ENCODE data around the gene PWWP2B.

PWWP2B gene

DNA sequence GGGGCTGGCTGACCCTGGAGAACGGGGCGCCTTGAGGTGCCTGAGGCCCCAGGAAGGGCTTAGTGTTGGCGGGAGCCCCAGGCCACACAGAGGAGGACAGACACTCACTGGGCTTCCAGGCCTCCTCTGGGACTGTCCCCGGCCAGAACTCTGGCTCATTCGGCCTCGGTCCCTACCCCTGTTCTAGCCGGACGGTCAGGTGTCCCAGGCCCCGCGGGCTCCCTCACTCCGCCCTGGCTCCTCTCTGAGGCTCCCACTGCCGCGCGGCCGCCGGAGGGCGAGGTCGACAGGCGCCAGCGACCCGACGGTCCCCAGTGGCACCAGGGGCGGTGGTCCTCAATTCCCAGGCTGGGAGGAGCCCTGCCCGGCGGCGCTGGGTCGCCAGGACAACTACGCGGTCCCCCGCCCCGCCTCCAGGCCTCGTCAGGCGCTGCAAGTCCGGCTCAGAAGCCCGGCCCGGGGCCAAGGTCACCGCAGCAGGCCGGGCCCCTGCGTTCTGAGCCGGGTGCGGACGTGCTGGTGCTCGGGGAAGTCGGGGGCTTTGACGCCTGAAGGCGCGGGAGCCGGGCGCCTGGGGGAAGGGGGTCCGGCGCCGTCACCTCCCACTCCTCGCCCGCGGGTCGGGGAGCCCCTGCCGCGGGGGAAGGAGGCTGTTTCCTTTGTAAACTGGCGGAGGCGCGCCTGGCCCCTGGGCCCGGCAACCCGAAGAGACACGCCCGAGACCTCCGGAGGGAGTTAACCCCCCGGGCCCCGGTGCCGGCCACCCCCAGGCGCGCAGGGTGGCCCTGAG is 1.1 kb upstream of the PWWP2B start:
- peak; percentile 26 to 28 for DNase-seq

DNA sequence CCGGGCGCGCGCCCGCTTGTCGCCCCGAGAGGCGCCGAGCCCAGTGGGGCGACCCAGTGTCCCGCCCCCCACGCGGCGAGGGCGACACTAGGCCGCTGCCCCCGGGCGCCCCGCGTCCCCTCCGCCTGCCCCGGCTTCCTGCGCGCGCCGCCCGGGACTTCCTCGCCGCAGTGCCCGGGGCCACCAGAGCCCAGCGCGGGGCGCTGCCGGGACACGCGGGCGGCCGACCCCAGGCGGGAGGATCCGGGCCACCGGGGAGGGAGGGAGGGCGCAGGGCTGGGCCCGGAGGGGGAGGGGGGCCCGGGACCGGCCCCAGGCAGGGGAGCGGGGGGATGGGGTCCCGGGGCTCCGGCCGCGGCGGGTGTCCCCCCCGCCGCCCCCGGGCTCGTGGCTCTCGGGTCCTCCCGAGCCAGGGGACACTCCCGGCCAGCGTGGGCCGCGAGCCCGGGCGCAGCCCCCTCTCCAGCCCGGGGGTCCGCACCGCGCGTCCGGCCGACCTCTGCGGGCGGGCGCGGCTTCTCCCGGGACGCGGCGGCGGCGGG is 435 bp upstream of the PWWP2B start:
- peak; percentile 42 to 52 for DNase-seq

DNA sequence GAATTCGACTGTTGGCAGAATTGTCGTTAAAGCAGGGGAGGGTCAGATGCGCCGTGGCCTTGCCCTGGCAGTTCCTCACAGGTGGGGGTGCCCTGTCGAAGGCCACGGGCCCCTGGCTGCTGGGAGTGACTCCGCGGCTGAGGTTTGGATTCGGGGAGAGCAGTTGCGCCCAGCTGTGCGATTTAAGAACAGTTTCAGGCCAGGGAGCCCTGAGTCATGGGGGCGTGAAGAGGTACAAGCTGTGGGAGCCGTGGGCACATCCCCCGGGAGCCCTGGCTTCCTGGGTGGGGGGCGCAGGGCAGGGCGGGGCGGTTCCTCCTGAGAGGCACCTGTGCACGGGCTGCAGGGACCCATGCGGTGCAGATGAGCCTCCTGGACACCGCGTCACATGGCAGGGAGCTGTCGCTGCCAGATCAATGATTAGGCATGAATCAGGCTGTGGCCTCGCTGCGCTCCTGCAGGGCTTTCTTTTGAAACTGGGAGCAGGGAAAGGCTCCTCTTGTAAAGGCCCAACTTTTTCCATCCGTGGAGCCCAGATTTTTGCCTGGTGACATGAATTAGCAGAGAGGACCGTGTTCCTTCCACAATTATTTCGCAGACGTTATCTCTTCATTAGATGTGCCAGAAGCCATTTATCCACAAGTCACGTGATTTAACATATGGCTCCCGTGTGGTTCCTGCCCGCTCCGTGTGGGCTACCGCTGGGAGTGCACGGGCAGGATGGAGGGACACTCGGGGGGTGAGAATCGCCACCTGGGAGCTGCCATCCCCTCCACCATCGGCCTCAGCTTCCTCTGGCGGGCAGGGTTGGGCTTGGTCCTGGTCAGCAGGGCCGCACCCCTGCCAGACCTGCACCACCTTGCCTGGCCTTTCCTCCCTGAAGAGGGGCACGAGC is 918 bp downstream of the PWWP2B start:
- DNase-seq = peak; percentile 22 to 25

DNA sequence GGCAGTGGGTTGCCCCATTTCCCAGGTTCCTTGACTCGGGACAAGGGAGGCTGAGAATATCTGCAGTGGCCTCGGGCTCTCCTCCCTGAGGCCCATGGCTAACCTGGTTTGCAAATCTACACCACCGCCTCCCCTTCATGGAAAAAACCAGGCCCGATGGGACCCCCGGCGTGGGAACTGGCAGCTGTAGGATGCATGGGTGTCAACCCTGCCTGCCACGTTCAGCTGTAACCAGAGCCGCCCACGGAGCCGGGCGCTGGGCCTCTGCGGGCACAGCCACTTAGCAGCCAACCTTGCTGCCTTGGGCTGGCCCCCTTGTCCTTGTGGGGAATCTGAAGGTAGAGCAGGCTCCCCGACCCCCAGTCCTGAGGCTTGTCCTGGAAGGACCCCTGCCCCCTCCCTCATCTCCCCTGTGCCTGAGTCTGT is 1.6 kb downstream of the PWWP2B start:
- DNase-seq = no peak

DNA sequence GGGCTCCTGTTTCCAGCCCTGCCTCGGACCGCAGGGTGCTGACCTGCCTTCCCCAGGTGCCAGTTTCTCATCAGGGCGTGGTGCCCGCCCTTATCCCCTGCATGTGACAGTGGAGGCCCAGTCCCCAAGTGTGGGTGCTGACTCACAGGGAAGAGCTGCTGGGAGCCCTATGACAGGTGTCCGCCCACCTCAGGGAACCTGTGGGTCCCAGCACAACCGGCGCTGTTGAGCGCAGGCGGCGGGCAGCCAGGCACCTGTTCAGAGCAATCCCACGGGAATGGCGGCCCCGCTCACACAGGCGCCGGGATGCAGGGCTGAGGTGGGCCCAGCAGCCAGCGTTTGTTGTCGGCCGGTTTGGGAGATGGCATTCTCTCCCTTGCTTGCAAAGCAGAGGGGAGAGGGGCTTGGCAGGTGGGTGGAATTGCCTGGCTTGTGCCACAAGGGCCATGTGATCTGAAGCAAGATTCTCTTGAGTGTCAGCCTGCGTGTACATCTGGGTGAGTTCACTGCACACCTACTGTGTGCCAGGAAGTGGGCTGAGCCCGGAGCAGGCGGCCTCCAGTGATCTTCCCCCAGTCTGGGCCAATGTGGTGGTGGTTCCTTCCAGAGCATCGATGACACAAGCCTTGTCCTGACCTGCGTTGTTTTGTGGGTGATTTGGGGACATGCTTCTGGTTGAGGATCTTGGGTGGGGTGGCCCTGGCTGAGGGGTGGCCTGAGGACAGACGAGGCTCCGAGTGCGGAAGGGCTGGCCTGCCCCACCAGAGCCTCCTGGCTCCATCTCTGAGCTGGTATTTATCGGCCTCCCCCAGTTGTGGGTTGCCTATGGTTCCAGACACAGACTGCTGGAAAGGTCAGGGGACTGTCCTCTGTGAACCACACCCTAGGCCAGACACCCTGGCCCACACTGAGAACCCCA is 2.4 kb downstream of the PWWP2B start:
- DNase-seq = no peak

DNA sequence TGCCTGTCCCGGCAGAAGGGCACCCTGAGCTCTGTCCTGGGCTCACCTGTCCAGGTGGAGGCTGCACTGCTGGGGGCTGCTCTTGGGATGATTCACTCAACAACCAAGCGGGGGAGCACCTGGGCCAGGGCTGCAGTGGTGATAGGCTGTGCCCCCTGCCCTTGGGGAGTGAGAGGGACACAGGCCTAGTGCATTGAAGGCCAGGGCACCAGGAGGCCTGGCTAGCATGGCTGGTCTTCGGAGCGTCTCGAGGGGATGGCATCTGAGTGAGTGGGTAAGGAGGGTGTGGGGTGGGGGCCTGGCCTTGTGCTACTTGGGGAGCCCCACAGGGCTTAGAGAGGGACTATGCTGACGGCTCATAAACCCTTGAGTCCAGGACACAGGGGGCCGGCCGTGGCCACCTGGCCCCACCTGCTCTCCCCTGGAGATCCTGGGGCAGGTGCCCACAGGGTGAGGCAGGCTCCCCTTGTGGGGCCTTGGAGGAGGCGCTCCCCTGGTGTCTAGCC is 3.1 kb downstream of the PWWP2B start:
- DNase-seq = no peak

DNA sequence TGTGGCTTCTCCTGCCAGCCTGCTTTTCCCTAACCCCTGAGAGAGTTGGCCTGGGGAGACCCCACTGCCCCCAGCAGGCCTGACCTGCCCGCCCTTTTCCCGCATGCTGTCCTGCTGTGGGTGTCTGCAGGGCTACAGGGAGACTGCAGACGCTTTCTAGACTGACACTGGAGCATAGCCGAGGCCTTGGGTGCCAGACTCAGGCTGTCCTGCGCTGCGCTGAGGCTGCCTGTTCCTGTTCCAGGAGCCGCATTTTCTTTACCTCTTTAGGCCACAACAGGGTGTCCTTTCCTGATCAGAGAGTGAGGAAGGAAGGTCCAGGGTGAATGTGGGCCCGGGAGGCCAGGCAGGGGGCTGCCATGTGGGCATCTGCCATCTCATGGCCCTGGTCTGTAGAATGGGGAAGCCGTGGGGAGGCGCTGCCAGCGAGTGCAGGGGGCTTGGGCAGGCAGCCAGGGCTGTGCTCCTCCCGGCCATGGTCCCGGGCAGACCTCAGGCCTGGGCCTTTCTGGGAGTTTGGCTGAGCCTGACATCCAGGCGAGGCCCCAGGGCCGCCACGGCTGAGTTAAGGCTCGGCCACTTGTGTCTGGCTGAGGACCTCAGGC is 3.6 kb downstream of the PWWP2B start:
- DNase-seq = no peak

DNA sequence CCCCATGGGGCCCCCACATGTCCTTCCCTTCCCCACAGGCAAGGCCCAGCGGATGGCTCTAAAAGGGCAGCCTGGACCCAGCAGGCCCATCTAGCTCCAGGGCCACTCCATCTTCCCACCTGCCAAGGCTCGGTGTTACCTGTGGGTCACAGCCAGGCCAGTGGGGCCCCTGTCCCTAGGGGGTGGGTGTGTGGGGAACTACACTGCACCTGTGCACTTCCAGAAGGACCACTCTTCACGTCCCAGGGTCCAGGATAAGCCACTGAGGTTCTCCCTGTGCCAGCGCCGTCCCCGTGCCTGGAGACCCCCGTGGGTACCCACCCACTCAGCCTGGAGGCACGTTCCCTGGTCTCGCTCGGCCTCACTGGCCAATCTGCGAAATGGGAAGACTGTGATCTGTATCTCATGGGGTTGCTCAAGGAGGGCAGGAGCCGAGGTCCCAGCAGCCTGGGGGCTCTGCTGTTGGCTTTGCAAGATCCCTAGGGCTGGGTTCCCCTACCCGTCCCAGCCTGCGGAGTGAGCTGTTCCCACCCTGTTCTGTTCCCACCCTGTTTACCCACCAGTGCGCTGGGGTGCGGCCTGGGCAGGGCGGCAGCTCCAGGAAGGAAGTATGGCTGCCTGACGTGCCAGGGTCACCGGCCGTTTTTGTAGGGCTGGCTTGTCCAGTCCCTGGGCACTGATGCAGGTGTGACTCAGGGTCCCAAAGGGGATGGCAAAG is 4.6 kb downstream of the PWWP2B start:
- DNase-seq = no peak

DNA sequence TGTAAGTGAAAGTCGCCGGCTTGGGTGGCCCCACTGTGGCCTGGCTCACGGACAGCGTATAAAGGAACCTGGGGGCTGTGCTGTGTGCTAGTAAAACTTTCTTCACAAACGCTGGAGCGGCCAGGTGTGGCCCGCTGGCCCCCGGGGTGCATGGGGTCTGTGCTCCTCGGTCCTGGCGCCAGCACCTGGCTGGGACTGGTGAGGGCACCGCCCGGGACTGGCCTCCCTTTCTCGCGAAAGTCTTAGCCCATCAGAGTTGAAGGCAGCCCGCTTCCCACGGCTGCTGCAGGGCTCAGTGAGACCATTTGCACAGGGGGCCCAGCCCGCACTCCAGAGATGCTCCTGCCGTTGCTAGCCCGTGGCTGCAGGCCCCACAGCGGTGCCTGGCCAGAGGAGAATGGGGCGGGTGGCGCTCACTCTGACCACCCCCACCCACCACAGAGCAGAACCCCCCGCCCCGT is 5.8 kb downstream of the PWWP2B start:
- no peak for DNase-seq

DNA sequence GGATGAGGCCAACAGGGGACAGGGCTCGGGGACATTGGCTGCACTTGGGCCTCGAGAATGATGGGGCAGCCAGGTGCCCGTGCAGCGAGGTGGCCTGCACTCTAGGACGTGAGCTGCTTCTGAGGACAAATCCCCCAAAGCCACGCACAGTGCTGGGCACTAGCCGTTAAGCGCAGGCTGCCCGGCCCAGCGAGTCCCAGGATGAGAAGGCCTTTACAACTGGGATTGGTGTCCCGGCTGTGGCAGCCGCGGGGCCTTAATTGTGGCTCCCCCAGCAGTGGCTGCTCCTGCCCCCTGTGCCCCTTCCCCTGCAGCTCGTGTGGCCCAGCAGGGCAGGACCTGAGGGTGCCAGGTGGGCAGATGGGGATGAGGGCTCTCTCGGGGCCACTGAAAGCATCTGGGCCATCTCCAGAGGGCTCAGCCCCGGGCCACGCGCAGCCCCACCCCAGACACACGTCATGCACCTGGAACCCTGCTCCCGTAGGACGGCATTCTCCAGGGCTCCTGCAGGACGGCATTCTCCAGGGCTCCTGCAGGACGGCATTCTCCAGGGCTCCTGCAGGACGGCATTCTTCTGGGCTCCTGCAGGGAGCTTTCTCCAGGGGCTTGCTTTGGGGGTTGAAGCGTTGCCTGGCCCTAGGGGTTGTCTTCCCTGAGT is 6.6 kb downstream of the PWWP2B start:
- no peak for DNase-seq

DNA sequence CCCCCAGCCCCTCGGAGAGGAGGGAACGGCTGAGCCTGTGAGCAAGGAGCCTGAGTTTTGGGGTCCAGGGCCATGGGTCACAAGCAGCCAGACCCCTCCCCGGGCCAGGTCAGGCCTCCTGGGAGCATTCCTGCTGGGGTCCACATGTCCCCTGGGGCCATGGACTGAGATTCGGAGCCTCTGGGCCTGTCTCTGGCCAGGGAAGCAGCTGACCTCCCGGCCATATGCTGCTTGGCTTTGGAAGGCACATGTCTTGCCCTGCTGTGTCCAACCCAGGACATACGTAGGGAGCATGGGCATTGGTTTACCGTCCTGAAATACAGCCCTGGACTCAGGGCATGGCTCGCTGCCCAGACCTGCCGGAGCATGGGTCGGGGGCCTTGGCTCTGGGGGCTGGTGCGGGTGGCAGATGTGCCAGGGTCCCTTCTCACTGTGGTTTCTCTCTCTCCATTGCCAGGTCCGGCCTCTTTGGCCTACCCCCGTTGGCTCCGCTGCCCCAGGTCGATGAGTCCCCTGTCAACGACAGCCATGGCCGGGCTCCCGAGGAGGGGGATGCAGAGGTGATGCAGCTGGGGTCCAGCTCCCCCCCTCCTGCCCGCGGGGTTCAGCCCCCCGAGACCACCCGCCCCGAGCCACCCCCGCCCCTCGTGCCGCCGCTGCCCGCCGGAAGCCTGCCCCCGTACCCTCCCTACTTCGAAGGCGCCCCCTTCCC is 7.3 kb downstream of the PWWP2B start:
- DNase-seq = no peak

DNA sequence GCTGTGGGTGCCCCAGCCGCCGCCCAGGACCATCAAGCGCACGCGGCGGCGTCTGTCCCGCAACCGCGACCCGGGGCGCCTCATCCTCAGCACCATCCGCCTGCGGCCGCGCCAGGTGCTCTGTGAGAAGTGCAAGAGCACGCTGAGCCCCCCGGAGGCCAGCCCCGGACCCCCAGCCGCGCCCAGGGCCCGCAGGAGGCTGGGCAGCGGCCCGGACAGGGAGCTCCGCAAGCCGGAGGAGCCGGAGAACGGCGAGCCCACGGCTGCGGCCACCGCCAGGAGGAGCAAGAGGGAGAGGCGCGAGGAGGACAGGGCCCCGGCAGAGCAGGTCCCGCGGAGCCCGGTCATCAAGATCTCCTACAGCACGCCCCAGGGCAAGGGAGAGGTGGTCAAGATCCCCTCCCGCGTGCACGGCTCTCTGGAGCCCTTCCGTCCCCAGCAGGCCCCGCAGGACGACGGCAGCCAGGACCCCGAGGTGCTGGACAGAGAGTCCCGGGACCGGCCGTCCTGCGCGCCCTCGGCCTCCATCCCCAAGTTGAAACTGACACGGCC is 8.0 kb downstream of the PWWP2B start:
- no peak for DNase-seq

DNA sequence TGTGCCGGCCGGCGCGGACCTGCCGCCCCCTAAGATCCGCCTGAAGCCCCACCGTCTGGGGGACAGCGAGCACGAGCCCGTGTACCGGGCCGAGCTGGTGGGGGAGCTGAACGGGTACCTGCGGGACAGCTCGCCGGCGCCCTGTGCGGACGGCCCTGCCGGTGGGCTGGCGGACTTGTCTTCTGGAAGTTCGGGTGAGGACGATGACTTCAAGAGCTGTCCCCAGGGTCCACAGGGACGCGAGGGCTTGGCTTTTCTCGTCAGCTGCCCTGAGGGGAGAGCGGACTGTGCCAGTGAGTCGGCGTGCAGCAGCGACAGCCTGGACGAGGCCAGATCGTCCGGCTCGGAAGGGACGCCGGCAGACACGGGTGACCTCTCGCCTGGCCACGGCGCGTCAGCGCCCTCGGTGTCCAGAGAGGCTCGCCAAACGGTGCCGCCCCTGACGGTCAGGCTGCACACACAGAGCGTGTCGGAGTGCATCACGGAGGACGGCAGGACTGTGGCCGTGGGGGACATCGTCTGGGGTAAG is 8.5 kb downstream of the PWWP2B start:
- no peak for DNase-seq

DNA sequence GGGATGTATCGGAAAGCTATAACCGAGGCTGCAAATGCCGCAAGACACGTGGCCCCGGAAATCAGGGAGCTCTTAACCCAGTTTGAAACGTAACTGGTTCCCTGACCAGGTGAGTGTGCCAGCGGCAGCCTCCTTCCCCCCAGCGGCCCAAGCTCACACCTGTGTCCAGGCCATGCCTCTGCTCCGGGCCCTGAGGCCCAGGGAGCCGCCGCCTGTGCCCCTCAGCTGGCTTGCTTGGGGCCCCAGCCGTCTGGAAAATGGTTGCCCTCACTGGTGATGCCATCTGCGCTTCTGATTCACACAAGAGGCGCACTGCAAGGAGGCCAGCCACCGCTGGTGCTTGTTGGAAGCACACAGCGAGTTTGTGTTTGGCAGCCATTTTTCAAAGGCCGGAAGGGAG is 9.2 kb downstream of the PWWP2B start:
- DNase-seq = no peak

DNA sequence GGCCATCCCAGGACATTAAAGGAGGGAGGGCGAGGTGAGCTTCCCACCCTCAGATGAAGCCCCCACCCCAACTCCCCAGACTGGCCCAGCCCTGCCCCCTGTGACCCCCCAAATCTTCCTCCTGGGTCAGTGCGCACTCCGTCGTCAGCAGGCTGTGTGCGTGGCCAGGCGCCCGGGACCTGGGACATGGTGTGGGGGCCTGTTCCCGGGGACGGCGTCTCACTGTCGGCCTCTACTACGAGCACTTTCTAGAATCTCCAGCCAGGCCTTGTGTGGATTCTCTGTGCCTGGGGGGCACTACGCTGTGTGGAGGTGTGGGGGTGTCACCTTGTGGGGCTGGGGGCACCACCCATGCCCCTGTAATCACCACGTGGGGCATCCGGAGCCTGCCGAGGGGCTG is 9.8 kb downstream of the PWWP2B start:
- DNase-seq = no peak

DNA sequence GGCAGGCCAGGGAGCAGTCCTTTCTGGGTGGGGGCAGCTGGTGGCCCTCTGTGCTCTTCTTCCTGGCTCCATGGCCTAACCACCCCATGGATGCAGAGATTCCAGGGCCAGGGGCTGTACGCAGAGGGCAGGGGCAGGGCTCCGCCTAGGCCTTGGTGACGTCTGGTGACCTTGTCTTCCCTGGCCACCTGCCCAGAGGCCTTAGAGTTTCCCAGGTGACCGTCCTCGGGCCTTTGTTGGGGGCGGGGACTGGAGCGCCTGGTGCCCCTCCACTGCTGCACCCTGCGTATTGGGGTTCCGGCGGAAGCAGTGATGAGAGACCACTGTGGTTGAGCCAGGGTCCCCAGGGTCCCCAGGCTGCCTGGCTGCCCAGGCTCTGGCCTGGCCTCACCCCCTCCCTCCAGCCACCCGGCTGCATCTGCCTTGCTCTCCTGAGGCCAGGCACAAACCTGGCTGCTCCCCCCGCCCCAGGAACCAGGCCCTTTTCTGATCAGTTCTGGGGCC is 10.3 kb downstream of the PWWP2B start:
- DNase-seq = no peak

DNA sequence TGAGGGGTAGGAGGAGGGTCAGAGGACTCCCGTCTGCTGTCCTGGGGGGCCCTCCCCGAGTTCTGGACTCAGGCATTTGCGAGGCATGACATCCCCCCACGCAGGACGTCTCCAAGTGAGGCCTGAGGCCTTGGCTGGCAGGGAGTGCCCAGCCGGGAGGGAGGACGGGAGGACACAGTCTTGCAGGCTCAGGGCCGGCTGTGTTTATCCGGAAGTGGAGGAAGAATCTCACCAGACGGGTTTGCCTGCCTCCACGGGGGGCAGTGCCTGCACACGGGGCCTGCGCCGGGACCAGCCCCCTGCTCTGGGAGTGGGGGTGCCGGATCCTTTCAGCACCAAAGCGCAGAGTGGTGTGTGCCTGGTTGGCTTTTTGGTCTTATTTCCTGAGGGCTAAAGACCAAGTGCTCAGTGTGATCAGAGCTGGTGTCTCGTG is 10.9 kb downstream of the PWWP2B start:
- DNase-seq = no peak

DNA sequence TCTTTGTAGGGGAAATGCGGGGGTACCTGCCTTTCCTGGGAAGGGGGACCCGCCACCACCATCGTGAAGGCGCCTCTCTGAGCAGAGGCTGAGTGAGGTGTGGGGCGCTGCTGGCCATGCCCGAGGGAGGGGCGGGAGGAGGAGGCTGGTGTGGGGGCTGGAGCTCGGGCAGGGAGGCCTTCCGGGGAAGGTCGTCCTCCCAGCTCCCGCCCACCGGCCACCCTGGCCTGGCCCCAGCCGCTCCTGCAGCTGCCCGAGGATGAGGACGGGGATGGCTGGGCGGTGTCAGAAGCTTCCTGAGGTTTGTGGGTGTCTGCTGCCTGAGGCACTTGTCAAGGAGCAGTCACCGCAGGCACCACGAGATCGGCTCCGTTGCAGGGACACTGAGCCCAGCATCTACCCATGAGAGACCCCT is 11.4 kb downstream of the PWWP2B start:
- DNase-seq = no peak
